Activated CD4-positive, alpha-beta T cell treated with anti-CD3 and anti-CD28 coated beads for 24 hours (primary cell): ENCODE measurements around the gene NFKBIB.

Source experiments
- DNase-seq, 2 donors: peaks; one replicate each; pipeline ENCODE4 v3.0.0-alpha.2; 2020; ENCODE audit warnings: low read depth in 2 of 2

The NFKBIB gene

GRCh38 chr19:38958301-38958700, 58.5 kb downstream of the NFKBIB start:
- DNase-seq: no peak
